Peyer's patch (tissue), 4 donors: ENCODE measurements around the gene PRR33.

Source experiments
- POLR2A ChIP-seq, 2 donors: fragments of 450-650 bp; IDR thresholded peaks; one replicate each; pipeline ENCODE4 v1.5.1; 2017; ENCODE audit warnings: antibody characterized with exemption in 2 of 2, mild to moderate bottlenecking in 2 of 2, moderate library complexity in 2 of 2
- TF ChIP-seq, protein P1 (sequence below), 6 experiments: fragments of 450-650 bp in 4 of 6; fragments of 200-600 bp in 2 of 6; sonication (generic) in 1 of 6; IDR thresholded peaks; one replicate each; pipeline ENCODE4 v1.5.1; 2017 to 2019; ENCODE audit warnings: antibody characterized with exemption in 6 of 6, mild to moderate bottlenecking in 3 of 6, moderate library complexity in 1 of 6

DNA sequence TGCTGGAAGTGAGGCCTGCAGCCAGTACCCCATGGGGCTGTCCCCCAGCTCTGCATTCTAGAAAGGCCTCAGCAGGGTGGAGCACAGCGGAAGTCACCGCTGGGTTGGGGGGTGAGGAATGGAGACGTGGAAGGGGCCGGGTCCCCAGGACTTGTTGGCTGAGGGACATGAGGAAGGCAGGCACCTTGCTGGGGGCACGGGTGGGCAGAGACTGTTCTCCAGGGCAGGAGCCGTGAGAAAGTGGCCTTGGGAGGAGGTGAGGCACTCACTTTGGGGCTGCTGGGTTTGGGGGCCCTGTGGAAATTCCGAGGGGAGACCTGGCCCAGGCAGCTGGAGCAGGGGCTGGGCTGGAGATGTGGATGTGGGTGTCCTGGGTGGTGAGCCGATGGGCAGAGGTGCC lies 47.9 kb downstream of the PRR33 start:
- TF ChIP-seq, protein P1, sequence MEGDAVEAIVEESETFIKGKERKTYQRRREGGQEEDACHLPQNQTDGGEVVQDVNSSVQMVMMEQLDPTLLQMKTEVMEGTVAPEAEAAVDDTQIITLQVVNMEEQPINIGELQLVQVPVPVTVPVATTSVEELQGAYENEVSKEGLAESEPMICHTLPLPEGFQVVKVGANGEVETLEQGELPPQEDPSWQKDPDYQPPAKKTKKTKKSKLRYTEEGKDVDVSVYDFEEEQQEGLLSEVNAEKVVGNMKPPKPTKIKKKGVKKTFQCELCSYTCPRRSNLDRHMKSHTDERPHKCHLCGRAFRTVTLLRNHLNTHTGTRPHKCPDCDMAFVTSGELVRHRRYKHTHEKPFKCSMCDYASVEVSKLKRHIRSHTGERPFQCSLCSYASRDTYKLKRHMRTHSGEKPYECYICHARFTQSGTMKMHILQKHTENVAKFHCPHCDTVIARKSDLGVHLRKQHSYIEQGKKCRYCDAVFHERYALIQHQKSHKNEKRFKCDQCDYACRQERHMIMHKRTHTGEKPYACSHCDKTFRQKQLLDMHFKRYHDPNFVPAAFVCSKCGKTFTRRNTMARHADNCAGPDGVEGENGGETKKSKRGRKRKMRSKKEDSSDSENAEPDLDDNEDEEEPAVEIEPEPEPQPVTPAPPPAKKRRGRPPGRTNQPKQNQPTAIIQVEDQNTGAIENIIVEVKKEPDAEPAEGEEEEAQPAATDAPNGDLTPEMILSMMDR (IDR thresholded peaks at IDR 0.05), result no peak
- no peak for TF ChIP-seq POLR2A (IDR thresholded peaks at IDR 0.05)
